ENCODE measurements around the gene CCDC18.

Gene CCDC18, protein sequence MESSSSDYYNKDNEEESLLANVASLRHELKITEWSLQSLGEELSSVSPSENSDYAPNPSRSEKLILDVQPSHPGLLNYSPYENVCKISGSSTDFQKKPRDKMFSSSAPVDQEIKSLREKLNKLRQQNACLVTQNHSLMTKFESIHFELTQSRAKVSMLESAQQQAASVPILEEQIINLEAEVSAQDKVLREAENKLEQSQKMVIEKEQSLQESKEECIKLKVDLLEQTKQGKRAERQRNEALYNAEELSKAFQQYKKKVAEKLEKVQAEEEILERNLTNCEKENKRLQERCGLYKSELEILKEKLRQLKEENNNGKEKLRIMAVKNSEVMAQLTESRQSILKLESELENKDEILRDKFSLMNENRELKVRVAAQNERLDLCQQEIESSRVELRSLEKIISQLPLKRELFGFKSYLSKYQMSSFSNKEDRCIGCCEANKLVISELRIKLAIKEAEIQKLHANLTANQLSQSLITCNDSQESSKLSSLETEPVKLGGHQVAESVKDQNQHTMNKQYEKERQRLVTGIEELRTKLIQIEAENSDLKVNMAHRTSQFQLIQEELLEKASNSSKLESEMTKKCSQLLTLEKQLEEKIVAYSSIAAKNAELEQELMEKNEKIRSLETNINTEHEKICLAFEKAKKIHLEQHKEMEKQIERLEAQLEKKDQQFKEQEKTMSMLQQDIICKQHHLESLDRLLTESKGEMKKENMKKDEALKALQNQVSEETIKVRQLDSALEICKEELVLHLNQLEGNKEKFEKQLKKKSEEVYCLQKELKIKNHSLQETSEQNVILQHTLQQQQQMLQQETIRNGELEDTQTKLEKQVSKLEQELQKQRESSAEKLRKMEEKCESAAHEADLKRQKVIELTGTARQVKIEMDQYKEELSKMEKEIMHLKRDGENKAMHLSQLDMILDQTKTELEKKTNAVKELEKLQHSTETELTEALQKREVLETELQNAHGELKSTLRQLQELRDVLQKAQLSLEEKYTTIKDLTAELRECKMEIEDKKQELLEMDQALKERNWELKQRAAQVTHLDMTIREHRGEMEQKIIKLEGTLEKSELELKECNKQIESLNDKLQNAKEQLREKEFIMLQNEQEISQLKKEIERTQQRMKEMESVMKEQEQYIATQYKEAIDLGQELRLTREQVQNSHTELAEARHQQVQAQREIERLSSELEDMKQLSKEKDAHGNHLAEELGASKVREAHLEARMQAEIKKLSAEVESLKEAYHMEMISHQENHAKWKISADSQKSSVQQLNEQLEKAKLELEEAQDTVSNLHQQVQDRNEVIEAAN (N-terminal part only)

DNA sequence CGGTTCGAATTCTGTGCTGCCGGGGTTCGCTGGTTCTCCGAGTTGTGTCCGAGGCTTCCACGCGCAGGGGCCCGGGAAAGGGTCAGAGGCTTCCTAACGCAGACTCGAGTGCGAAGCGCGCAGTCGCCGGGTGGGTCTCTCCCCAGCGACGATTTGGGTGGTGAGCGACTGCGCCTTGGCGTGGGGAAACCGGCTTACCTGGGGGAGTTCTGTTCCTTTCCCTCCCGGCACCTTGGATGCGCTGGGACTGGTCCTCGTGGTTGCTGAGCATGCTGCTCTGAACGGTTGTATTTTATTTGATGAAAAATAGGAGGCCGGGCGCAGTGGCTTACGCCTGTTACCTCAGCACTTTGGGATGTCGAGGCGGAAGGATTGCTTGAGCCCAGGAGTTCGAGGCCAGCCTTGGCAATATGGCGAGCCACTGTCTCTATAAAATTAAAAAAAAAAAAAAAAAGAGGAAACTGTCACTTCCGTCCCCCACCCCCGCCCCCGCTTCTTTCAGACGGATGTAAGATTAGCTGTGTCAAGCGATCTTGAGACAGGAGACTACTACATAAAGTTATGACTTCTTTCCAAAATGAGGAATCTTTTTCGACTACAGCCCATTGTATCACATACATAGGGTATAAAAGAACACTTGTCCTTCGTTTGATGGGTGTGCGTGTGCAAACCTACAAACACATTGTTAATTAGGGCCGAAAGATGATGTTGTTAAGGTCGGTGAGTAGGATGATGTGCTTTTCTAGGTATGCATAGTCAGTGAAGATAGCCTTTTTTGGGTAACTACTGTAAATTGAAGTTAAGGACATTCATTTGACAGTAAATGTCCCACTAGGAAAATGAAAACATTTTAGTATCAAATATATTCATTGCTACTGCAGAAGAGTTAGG, at the start of gene CCDC18:
TSS of gene CCDC18 (plus strand) at position 2 of the 891 bp plus-strand sequence. CDS start 2,638 bp downstream, outside the sequence.
- Histone ChIP-seq H3K4me3 (ENCODE audit: low read length) (peak within 1 kb of the TSS; percentile 80), H3K9me3 (ENCODE audit: insufficient read depth, low read depth, low read length) (no peaks in the 10 kb centered on the region), H3K9ac (ENCODE audit: low read depth, low read length) (peak within 1 kb of the TSS; percentile 90; the same call in 1 of the 2 replicates), H3K4me1 (ENCODE audit: insufficient read depth, low read length) (peaks cover 4% of the 10 kb centered on the region; the same call in 1 of the 2 replicates), H3K27ac (ENCODE audit: low read length) (peak within 1 kb of the TSS; percentile 75), H3K36me3 (ENCODE audit: insufficient read depth, low read depth, low read length) (peaks cover 9% of the 10 kb centered on the region; the same call in 1 of the 2 replicates), H3K27me3 (ENCODE audit: insufficient read depth, low read length) (no peaks in the 10 kb centered on the region)

DNA sequence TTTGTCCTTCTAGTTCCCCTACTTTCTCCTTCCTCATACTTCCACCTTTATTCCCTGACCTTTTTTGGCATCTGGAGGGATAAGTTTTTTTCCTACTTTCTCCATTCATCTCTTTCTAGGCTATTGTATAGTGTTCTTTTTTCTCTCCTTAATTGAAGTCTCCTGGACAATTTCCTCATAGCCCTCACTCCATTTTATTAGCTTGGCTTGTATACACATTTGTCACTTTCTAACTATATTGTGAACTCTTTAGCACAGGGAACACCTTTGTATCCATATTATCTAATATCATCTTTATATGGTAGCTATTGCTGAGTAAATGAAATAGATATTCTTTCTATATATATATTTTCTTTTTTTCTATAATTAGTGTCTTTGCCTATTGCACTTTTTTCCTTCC, 47.9 kb upstream of the CCDC18 start:
- Histone ChIP-seq H3K36me3 (ENCODE audit: insufficient read depth, low read depth, low read length) (peaks cover 98% of the 10 kb centered on the region), H3K9ac (ENCODE audit: low read depth, low read length) (no peak overlapping the region), H3K9me3 (ENCODE audit: insufficient read depth, low read depth, low read length) (no peaks in the 10 kb centered on the region), H3K27me3 (ENCODE audit: insufficient read depth, low read length) (no peaks in the 10 kb centered on the region), H3K4me3 (ENCODE audit: low read length) (no peak overlapping the region), H3K27ac (ENCODE audit: low read length) (no peak overlapping the region), H3K4me1 (ENCODE audit: insufficient read depth, low read length) (no peaks in the 10 kb centered on the region)

DNA sequence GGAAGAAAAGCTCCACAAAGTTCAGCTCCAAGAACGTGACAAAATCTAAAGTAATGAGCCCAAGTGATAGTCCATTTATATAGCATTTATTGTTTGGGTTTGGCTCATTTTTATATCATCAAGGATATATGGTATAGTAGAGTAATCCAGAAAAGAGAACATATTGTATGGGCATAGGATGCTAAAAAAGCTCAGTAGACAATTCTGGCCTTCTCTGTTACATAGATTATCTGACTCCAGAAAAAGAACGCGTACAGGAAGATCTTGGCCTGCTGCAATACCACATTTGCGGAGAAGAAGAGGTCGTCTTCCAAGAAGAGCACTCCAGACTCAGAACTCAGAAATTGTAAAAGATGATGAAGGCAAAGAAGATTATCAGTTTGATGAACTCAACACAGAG, 44.1 kb upstream of the CCDC18 start:
- Histone ChIP-seq H3K27ac (ENCODE audit: low read length) (no peak overlapping the region), H3K4me3 (ENCODE audit: low read length) (no peak overlapping the region), H3K36me3 (ENCODE audit: insufficient read depth, low read depth, low read length) (peaks cover 96% of the 10 kb centered on the region), H3K27me3 (ENCODE audit: insufficient read depth, low read length) (no peaks in the 10 kb centered on the region), H3K9me3 (ENCODE audit: insufficient read depth, low read depth, low read length) (no peaks in the 10 kb centered on the region), H3K4me1 (ENCODE audit: insufficient read depth, low read length) (no peaks in the 10 kb centered on the region), H3K9ac (ENCODE audit: low read depth, low read length) (no peak overlapping the region)

DNA sequence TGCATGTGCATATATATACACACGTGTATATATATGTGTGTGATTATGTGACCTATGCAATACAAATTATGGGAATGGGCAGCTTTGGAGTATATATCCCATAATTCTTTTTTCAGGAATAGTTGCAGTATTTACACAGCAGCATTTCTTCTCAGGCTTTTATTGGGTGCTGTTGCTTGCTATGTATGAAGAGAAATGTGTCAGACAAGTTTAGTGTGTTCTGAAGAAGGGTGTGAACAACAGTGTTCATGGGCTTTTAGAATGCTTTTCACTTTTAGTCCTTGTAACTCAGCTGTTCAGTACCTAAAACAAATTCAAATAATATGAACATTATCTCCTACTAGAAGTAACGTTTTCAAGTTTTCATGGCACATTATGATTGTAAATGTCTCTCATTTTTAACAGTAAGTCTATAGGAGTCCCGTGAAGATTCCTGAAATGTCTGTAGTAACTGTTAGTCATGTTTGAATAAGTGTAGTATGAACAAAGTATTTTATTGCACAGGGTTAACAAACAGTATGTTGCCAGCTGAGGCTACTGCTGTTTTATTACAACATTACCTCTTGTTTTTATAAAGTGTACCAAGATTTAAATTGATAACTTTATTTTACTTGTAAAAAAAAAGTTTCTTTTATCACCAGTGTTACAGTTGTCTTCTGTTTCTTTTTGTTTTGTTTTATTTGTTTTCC, 42.8 kb upstream of the CCDC18 start:
- Histone ChIP-seq H3K27ac (ENCODE audit: low read length) (no peak overlapping the region), H3K9ac (ENCODE audit: low read depth, low read length) (no peak overlapping the region), H3K9me3 (ENCODE audit: insufficient read depth, low read depth, low read length) (no peaks in the 10 kb centered on the region), H3K27me3 (ENCODE audit: insufficient read depth, low read length) (no peaks in the 10 kb centered on the region), H3K4me3 (ENCODE audit: low read length) (no peak overlapping the region), H3K4me1 (ENCODE audit: insufficient read depth, low read length) (no peaks in the 10 kb centered on the region), H3K36me3 (ENCODE audit: insufficient read depth, low read depth, low read length) (peaks cover 92% of the 10 kb centered on the region)

DNA sequence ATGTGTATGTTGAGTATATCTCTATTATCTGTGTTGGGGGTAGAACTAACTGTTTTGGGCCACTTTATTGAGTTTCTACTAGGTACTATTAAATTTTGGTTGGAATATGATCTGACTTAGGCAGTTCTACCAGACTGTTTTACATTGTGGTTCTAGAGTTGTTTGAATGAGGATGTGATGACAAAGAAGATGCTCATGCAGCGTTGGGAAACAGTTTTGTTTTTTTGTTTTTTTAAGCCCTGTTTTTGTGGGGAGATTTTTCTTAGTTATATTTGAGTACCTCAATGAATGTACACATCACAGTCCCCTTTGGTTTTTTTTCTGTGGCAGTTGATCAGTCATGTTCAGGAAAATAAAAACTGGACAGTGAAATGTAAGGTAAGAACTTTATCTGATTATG, 40.4 kb upstream of the CCDC18 start:
- no peaks in the 10 kb centered on the region for H3K4me1 ChIP-seq (ENCODE audit: insufficient read depth, low read length)
- no peaks in the 10 kb centered on the region for H3K27me3 ChIP-seq (ENCODE audit: insufficient read depth, low read length)
- no peak overlapping the region for H3K9ac ChIP-seq (ENCODE audit: low read depth, low read length)
- no peaks in the 10 kb centered on the region for H3K9me3 ChIP-seq (ENCODE audit: insufficient read depth, low read depth, low read length)
- H3K27ac ChIP-seq (ENCODE audit: low read length) = no peak overlapping the region
- no peak overlapping the region for H3K4me3 ChIP-seq (ENCODE audit: low read length)
- peaks cover 76% of the 10 kb centered on the region for H3K36me3 ChIP-seq (ENCODE audit: insufficient read depth, low read depth, low read length)

DNA sequence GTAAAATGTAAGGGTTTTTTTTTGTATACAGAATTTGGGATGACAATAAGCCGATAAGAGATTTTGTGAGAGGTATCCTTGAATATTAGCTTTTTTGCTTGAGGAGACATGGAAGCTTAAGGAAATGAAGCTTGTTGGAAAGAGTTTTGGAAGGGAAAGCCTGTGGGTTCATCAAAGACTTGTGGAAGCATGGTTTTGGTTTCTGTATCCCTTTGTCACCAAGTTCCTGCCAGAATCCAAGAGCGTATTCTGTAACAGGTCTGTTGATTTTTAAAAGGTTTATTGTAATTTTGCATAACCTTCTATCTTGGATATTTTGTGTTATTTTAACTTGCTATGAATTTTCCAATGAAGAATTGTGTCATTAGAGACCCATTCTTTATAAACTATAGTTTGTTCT, 38.4 kb upstream of the CCDC18 start:
- peaks cover 56% of the 10 kb centered on the region for H3K36me3 ChIP-seq (ENCODE audit: insufficient read depth, low read depth, low read length)
- H3K4me3 ChIP-seq (ENCODE audit: low read length) = no peak overlapping the region
- no peak overlapping the region for H3K9ac ChIP-seq (ENCODE audit: low read depth, low read length)
- H3K27ac ChIP-seq (ENCODE audit: low read length) = no peak overlapping the region
- no peaks in the 10 kb centered on the region for H3K9me3 ChIP-seq (ENCODE audit: insufficient read depth, low read depth, low read length)
- H3K4me1 ChIP-seq (ENCODE audit: insufficient read depth, low read length) = no peaks in the 10 kb centered on the region
- H3K27me3 ChIP-seq (ENCODE audit: insufficient read depth, low read length) = no peaks in the 10 kb centered on the region

DNA sequence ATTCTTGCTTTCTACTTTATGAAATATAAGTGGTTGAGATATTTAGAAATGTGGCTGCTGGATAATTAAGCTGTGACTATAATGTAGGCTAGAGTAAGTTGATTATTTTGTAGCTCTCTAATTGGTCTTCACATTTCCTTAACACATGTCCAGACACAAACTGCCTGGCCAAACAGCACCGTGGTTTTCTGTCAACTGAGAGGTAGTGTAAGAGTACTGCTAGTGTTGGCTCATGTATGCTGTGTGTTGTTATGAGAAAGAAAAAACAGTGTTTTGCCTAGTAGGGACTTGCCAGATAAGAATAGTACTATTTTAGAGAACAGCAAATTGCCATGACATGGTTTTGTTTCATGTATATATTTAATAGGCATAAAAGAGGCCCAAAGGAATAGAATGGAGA, 37.4 kb upstream of the CCDC18 start:
- Histone ChIP-seq H3K27me3 (ENCODE audit: insufficient read depth, low read length) (no peaks in the 10 kb centered on the region), H3K4me1 (ENCODE audit: insufficient read depth, low read length) (no peaks in the 10 kb centered on the region), H3K4me3 (ENCODE audit: low read length) (no peak overlapping the region), H3K27ac (ENCODE audit: low read length) (no peak overlapping the region), H3K9ac (ENCODE audit: low read depth, low read length) (no peak overlapping the region), H3K9me3 (ENCODE audit: insufficient read depth, low read depth, low read length) (no peaks in the 10 kb centered on the region), H3K36me3 (ENCODE audit: insufficient read depth, low read depth, low read length) (peaks cover 46% of the 10 kb centered on the region)

DNA sequence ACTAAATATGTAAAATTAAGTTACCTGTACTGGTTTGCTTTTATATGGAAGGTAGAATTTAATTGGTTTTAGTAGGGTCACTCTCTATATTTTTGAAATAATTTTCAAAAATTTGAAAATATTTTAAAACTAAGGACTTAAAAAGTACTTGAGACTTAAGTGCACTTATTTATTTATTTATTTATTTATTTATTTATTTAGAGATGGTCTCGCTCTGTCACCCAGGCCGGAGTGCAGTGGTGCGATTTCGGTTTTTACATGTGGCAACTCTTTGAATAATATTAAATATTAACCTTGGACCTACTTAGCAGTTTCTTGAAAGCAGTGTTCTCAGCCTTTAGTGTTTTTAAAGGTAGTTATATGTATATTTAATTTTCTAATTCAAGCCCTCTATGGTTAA, 36.8 kb upstream of the CCDC18 start:
- Histone ChIP-seq H3K9ac (ENCODE audit: low read depth, low read length) (no peak overlapping the region), H3K4me3 (ENCODE audit: low read length) (no peak overlapping the region), H3K36me3 (ENCODE audit: insufficient read depth, low read depth, low read length) (peaks cover 39% of the 10 kb centered on the region), H3K27me3 (ENCODE audit: insufficient read depth, low read length) (no peaks in the 10 kb centered on the region), H3K9me3 (ENCODE audit: insufficient read depth, low read depth, low read length) (no peaks in the 10 kb centered on the region), H3K27ac (ENCODE audit: low read length) (no peak overlapping the region), H3K4me1 (ENCODE audit: insufficient read depth, low read length) (no peaks in the 10 kb centered on the region)

DNA sequence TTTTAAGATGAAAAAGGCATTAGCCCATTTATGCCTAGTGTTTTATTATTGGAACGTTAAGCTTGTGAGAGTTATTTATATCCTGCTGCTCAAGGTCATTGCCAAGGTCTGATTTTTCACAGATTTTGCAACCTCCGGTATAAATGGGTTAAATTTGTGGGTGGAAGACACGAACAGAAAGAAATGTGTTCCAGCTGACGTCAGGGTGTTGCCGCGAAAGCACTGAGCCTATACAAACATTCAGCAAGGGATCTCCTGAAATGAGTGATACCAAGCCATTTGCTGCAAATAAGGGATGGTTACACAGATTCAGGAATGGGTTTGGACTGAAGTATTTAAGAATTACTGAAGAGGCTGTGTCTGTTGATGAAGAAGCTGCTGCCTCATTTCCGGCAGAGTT, 32.5 kb upstream of the CCDC18 start:
- no peak overlapping the region for H3K9ac ChIP-seq (ENCODE audit: low read depth, low read length)
- H3K4me3 ChIP-seq (ENCODE audit: low read length) = no peak overlapping the region
- no peaks in the 10 kb centered on the region for H3K27me3 ChIP-seq (ENCODE audit: insufficient read depth, low read length)
- no peak overlapping the region for H3K27ac ChIP-seq (ENCODE audit: low read length)
- no peaks in the 10 kb centered on the region for H3K4me1 ChIP-seq (ENCODE audit: insufficient read depth, low read length)
- no peaks in the 10 kb centered on the region for H3K9me3 ChIP-seq (ENCODE audit: insufficient read depth, low read depth, low read length)
- peaks cover 30% of the 10 kb centered on the region for H3K36me3 ChIP-seq (ENCODE audit: insufficient read depth, low read depth, low read length)

DNA sequence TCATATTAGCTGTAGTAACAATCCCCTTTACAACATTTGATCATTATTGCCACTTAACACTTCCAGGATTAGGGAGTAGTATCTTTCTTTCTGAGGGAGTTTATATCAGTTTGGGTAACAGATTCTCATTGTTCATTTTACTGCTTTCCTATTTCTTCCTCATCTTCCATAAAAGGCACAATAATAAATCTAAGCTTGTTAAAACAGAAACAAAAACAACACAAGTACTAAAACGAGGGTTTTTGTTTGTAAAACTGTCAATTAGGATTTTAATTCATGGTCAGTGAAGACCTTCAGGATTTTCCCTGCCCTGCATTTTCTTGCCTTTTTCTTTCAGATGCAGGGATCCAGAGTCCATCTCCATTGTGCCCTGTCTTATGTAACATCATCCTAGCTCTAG, 29.8 kb upstream of the CCDC18 start:
- Histone ChIP-seq H3K27me3 (ENCODE audit: insufficient read depth, low read length) (no peaks in the 10 kb centered on the region), H3K36me3 (ENCODE audit: insufficient read depth, low read depth, low read length) (peaks cover 41% of the 10 kb centered on the region), H3K4me3 (ENCODE audit: low read length) (no peak overlapping the region), H3K27ac (ENCODE audit: low read length) (no peak overlapping the region), H3K9ac (ENCODE audit: low read depth, low read length) (no peak overlapping the region), H3K9me3 (ENCODE audit: insufficient read depth, low read depth, low read length) (no peaks in the 10 kb centered on the region), H3K4me1 (ENCODE audit: insufficient read depth, low read length) (no peaks in the 10 kb centered on the region)

All from iPS-20b (cell line).